Skin epidermis (tissue), 12 donors: Measurements from ENCODE around the gene P2RY4.
"Not testable (repeated sequence)": the region's sequence is repeated elsewhere in the genome, so short reads cannot be mapped to it uniquely, and the experiment has no call there.

Source experiments
- H3K27ac ChIP-seq, 21 experiments: fragments of 200-600 bp; sonication (generic) in 11 of 21; one replicate each; pipeline ENCODE4 v1.5.0; 2020; ENCODE audit warnings: mild to moderate bottlenecking in 3 of 21, inconsistent platforms in 2 of 21, moderate library complexity in 2 of 21
- H3K4me3 ChIP-seq, 7 experiments: fragments of 200-600 bp; sonication (generic) in 2 of 7; one replicate each; pipeline ENCODE4 v1.5.0; 2020; ENCODE audit warnings: inconsistent platforms in 2 of 7, mild to moderate bottlenecking in 2 of 7, moderate library complexity in 1 of 7

Gene P2RY4

DNA sequence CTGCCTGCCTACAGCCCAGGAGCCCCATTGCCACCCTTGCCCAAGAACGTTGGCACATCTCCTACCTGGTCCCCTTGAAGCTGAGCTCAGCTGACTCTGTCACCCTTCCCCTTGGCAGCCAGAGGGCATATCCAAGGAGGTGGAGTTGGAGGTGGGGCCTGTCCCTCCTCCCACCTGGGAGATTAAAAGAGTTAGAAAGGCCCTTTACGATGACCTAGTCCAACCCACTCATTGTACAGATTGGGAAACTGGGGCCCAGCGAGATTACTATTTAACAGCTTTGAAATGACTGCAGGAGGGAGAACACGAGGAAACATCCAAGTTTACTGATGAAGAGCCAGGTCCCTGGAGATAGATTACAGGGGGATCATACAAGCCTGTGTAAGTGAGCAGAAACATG is at the start of gene P2RY4:
TSS of gene P2RY4 (minus strand) at position 101 of the 400 bp plus-strand sequence. CDS start 580 bp downstream, outside the sequence.
- no peak within 1 kb of the TSS for H3K27ac ChIP-seq

DNA sequence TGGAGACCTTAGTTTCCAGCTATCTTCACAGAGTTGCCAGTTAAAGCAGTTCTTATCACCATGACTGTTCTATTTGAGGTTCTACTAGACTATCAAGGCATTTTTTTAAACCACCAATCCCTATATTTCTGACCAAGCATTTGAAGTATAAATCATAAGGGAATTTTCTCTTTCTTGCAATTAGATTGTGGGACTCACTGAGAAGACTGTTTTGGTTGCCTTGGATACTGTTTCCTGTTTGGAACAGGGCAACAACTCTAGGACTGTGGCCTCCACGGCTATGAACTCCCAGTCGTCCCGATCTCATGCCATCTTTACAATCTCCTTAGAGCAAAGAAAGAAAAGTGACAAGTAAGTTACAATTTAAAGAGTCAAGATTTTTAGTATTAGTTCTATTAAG is 41.7 kb upstream of the P2RY4 start:
- Histone ChIP-seq H3K4me3 (no peak overlapping the region), H3K27ac (no peak overlapping the region)

More for the DNA sequence above, at the start of gene P2RY4:
- H3K4me3 ChIP-seq = no peak within 1 kb of the TSS

DNA sequence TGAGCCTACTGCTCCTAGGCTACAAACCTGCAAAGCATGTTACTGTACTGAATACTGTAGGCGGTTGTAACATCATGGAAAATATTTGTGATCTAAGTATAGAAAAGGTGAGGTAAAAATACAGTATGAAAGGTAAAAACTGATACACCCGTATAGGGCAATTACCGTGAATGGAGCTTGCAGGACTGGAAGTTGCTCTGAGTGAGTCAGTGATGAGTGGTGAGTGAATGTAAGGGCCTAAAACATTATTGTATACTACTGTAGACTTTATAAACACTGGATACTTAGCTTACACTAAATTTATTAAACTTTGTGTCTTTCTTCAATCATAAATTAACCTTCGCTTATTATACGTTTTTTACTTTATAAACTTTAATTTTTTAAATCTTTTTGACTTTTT is 33.6 kb upstream of the P2RY4 start:
- Histone ChIP-seq H3K27ac (no peak overlapping the region), H3K4me3 (no peak overlapping the region)

DNA sequence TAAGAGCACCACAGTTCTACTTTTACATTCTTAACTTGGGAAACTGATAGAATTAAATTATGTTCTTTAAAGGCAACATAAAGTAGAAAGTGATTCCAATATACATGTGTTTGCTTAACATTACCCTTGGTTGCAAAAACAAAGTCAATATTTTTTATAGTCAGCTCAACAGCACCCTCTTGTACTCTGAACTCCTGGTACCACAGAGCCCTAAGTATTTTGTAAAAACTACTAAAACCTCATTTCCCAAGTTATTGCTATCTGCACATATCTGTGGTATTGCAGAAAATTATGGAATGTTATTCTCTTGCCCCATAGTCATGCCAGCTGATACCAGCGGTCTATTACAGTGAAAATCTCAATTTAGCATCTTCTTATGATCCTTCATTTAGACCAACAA is 32.8 kb upstream of the P2RY4 start:
- H3K27ac ChIP-seq = no peak overlapping the region
- no peak overlapping the region for H3K4me3 ChIP-seq

DNA sequence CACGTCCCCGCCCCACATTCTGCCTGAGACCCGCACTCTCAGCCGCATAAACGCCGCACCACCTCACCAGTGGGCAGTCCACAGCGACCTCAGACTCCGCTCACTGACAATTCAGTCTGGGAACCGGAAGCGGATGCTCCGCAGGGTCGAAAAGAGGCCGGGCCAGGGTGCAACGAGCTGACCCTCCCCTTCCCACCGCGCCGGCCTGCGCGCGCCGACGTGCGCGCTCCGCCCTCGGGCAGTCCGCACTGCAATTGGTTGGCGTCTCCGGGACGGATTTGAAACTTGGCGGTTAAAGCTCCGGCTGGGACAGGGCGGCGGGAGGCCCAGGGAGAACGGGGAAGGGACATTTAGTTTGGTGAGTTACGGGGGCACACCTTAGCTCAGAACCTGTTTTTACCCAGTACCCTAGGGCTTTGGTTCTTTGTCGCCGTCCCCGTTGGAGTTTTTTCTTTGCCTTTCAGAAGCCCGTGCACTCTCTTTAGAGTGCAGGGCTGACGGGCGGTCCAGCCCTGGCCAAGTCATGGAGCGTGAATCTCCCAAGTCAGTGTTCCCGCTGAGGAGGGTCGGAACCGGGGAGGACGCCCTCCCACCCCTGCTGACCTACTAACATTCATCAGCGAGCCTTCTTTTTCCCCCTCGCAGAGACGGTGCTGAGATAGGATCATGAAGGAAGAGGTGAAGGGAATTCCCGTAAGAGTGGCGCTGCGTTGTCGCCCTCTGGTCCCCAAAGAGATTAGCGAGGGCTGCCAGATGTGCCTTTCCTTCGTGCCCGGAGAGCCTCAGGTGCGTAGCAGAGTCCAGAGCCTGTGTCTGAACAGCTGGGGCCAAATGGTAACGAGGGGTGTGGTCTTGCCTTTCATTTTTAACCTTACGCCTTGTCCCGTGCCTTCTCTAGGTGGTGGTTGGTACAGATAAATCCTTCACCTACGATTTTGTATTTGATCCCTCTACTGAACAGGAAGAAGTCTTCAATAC is 30.1 kb upstream of the P2RY4 start, which contains the start of the genes KIF4A and PDZD11:
TSS of gene KIF4A (plus strand) at position 312 of the 978 bp plus-strand sequence. CDS start at position 667, 355 bp downstream.
TSS of gene PDZD11 (minus strand) at position 135 of the 978 bp plus-strand sequence. CDS start 586 bp downstream, outside the sequence.
- peak within 1 kb of the TSS; percentile 41 to 62 (median 48) for H3K4me3 ChIP-seq
- H3K27ac ChIP-seq = peak within 1 kb of the TSS in 19 of 21 experiments; percentile 34 to 80 (median 71)

DNA sequence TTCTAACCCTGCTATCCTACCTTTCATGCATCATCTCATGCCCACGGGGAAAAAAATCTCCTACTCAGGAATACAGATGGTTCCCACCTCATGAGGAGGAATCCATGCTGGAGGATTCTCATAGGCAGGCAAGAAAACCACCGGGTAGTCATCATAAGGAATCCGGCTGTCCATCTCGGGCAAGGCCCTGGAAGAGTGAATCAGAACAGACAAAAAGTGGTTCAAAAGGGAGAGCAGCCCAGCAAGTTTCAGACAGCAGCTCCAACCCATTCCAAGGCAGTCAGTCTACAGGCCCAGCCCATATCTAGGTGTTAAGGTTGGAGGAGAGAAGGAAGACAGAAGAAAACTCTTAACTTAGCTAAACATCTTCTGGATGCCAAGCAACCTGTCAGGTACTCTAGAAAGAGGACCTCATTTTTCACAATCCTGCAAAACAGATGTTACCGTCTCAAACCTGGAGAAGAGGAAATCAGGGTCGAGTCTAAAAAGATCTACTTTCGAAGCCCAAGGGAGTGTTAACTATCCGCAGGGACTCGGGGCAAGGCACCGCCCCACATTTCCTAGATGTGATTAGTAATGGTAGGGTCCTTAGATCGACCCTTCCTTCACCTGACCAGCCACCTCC is 29.3 kb upstream of the P2RY4 start:
- Histone ChIP-seq H3K27ac (peak overlapping the region in 19 of 21 experiments; percentile 34 to 80 (median 71)), H3K4me3 (peak overlapping the region; percentile 41 to 62 (median 48))

DNA sequence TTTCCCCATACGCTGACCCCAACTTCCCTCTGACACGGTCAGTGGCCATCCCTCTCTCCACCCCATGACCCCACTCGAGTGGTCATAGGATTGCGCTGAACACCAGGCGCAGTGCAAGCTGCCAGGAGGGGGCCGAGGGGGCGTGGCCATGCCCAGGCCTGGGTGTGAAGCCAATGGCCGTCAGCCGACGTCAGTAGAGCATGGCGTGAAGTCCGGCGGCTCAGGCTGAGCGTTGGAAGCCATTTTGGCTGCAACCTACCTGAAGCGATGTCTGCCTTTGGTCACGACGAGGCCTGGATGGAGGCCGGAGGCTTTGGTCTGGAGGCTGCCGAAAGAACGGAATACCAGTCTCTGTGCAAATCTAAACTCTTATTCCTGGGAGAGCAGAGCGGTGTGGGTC is 21.9 kb upstream of the P2RY4 start, which contains the start of gene RAB41:
TSS of gene RAB41 (plus strand) at position 222 of the 400 bp plus-strand sequence. CDS start at position 268, 46 bp downstream.
- no peak within 1 kb of the TSS for H3K4me3 ChIP-seq

DNA sequence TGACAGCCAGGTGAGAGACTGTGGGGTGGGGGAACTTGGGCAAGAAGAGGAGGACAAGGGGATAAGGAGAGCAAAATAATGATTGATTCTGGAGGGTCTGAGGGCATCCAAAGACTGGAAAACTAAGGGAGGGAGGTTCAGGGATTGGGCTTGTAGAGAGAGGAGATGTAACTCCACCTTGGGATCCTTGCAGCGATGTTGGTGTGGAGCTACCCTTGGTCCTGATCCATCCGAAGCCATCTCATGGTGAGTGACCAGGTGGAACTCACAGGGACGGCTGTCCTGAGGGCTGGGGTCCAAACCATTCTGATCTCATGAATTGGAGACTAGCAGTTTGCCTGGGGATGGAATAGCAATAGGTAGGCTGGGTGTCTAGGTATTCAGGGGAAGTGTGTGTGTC is 20.6 kb upstream of the P2RY4 start:
- no peak overlapping the region for H3K27ac ChIP-seq
- no peak overlapping the region for H3K4me3 ChIP-seq

More for the DNA sequence above, 21.9 kb upstream of the P2RY4 start, which contains the start of gene RAB41:
- H3K27ac ChIP-seq = no peak within 1 kb of the TSS

DNA sequence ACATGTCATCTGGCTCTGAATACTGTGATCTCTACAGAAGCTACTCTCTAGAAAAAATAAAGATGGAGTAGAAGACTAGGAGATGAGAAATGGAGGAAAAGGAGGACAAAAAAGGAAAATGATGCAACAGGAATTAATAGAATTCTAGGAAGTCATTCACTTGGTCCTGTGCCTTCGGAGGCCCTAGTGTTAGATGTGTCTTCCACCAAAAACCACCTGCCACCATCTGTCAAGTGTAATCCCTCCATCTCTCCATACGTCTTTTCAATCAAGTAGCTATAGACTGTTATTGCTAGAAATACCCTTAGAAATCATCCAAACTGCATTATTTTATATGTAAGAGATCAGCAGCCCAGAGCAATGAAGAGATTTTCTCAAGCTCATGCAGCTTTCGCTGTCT is 19.1 kb upstream of the P2RY4 start:
- H3K4me3 ChIP-seq = no peak overlapping the region
- no peak overlapping the region for H3K27ac ChIP-seq

DNA sequence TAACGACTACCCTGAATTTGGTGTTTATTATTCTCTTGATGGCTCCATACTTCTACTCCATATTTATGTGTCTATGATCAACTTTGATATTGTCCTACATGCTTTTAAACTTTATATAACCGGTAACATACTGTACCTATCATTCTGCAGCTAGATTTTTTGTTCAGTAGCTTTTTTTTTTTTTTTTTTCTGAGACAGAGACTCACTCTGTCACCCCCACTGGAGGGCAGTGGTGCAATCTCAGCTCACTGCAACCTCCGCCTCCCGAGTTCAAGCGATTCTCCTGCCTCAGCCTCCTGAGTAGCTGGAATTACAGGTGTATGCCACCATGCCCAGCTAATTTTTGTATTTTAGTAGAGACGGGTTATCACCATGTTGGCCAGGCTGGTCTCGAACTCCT is 14.0 kb upstream of the P2RY4 start:
- H3K4me3 ChIP-seq, H3K27ac ChIP-seq: not testable (repeated sequence)

DNA sequence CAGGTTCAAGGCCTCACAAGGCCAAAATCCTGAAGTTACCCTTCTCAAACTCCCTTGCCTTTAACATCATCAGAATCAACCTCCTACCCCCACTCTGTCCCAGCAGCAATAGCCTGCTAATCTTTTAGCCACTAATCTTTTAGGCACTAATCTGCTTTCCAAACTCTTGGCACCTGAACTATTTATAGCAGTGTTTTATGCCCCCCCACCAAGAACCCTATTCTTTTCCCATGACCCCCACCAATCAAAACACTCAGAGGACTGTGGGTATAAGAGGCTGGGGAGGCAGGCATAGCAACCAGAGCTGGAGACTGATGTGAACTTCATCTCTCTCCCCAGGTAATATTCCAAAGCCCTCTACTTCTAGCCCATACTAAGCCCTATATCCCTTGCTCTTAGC is 8.0 kb upstream of the P2RY4 start, which contains the start of gene ARR3:
TSS of gene ARR3 (plus strand) at position 301 of the 400 bp plus-strand sequence. CDS start 1,052 bp downstream, outside the sequence.
- Histone ChIP-seq H3K27ac (no peak within 1 kb of the TSS), H3K4me3 (no peak within 1 kb of the TSS)

DNA sequence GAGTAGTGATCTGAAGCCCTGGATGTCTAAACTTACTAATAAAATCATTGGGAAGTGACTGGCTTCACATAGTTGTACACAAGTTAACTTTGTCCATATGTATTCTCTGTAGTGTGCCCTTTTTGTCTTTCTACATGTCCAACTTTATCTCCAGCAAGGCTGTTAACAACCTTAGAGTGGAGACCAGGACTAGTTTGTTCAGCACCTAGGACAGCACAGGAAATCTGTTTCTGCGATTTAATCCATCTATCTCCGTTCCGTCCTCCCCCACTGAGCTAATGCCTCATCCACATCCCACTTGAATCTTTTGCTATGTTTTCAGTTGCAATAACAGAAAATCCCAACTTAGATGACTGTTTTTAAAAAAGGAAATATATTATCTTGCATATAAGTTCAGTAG is 4.8 kb upstream of the P2RY4 start:
- no peak overlapping the region for H3K4me3 ChIP-seq

DNA sequence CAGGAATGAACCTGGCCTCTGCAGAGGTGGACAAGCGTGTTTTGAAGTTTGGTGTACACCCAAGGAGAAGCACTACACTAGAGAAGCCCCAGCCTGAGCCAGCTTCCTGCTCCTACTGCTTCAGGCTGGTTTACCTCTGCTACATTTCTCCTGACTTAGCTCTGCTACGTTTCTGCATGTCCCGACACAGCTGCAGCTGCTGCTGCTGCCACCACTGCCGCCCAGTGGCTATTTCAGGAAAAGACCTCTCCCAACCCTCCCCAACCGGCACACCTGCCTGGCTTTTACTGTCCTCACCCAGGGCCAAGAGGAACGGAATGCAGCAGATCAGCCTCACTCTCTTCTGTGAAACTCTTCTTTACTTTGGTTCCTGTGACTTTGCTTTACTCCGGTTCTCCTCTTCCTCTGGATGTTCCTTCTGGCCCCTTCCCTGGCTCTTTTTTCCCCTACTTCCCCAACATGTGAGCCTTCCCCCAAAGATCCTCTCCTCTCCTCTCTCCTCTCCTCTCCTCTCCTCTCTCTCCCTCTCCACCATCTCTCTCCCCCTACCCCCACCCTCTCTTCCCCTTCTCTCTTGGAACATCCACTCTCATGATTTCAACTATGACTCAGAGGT is 3.1 kb upstream of the P2RY4 start:
- no peak overlapping the region for H3K27ac ChIP-seq
- no peak overlapping the region for H3K4me3 ChIP-seq

More for the DNA sequence above, 4.8 kb upstream of the P2RY4 start:
- H3K27ac ChIP-seq = no peak overlapping the region

DNA sequence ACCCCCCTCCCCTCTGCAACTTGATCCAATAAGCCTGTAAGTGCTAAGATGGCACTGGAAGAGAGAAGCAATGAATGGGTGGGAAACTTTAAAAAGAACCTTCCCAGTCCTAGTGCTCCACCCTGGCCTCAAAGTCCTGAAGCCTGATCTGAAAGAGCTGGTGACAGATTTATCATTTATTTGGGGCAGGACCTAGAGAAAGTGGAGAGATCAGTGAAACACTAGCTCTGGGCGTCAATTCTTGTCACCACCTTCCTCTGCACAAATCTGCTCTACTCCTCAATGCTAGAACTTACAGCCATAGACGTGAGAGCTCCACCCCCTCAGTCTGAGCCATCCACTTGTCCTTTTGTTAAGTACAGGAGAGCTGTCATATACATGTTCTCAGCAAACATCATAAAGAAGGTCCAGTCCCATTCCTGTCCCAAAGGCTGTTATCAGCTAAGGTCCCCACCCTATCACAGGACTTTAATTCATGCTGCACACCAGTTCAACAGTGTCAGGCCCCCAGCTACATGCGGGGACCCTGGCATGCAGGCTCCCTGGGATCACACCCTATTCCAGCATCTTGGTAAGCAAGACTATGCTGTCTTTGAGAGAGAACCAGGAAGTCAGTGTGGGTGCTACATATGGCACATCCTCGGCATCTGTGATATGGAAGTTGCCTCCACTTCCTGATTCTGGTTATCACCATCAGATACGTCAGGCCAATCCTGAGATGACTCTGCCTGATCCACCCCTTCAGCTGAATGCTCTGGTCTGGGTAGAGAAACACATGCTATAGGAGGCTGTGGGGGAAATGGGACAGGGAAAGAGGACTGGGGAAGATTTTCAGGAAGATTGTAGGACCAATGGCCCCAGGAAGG is 2.3 kb downstream of the P2RY4 start:
- Histone ChIP-seq H3K27ac (no peak overlapping the region), H3K4me3 (no peak overlapping the region)

DNA sequence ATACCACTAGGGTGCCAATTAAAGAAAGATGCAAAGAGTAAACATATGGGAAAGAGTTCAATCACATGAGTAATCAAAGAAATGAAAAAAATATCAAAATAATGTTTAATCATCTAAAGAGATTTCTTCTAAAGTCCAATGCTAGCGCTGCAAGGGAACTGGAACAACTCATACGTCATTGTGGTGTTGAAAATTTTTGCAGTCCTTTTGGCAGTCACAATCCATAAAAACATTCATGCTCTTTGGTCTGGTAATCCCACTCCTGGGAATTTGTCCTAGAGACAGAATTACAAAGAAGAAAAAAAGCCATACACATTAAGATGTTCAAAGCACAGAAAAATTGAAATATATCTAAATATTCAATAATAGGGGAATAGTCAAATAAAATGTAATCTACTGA is 4.6 kb downstream of the P2RY4 start:
- H3K4me3 ChIP-seq = no peak overlapping the region
- H3K27ac ChIP-seq = no peak overlapping the region

DNA sequence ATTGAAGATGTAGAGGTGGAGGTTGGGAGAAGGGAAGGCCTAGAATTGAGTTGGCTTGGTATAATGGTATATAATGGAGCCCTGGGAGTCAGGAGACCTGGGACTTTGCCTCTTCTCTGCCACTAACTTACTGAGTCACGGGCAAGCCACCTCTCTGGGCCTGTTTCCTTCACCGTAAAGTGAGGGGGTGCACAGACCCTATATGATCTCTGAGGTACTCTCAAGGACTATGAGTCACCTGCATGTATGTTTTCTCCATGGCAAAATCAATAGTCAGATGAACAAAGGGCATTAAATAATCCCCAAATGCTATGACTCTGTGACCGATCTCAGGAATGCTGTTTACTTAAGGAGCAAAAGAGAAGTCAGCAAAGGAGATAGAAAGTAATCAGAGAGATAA is 5.1 kb downstream of the P2RY4 start:
- Histone ChIP-seq H3K27ac (no peak overlapping the region), H3K4me3 (no peak overlapping the region)

DNA sequence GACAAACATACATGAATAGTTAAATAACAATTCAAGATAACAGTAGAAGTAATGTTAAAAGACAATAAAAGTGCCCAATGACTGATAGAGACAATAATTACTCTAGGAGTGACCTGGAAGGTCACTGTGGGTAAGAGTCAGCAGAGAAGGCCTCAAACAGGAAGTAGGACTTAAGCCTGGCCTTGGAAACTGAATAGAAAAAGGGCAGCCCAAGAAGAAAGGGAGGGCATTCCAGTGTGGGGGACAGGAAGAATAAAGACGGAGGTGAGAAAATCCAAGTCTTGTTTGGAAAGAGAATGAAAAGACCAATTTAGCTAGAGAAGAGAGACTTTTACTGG is 6.0 kb downstream of the P2RY4 start:
- H3K4me3 ChIP-seq = no peak overlapping the region
- peak overlapping the region in 1 of 21 experiments; percentile 30 for H3K27ac ChIP-seq

DNA sequence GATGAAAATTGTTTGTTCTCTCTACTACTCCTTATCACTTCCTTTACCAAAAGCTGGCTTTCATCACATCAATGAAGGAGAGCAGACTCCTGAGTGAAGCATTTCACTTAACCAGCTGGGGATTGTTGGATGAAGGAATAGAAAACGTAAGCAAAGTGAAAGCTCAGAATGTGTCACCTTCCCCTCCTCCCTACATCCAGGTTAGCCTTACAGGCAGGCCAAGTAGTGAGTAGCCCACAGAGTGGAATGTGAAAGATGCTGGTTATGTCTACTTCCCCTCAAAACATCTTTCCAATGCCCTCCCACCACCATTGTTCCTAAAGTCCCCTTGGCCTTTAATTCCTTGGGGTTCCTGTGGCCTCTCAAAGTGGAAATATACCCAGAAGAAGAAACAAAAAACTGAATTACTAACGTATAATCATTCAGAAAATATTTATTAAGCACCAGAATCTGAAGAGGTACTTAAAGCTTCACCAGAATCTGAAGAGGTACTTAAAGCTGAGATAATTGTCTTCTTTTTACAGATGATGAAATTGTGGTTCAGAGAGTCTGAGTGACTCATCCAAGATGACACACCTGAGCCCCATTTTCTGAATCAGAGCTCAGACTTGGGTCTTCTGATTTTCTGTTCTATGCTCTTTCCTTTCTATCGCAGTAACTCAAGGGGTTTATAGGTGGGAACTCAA is 6.5 kb downstream of the P2RY4 start:
- H3K4me3 ChIP-seq = no peak overlapping the region
- peak overlapping the region in 1 of 21 experiments; percentile 30 for H3K27ac ChIP-seq
